ENCODE data around the gene COG5.

- no peak for TF ChIP-seq CTCF (IDR thresholded peaks at IDR 0.05)
- TF ChIP-seq POLR2A (IDR thresholded peaks at IDR 0.05): no peak
These were observed 354.2 kb downstream of the COG5 start for GRCh38 chr7:107209565-107209964.

Data from heart left ventricle (tissue), 13 donors.